SW 1271 (cell line): ENCODE results near the gene UBN2.

Experiments
- DNase-seq, 2 experiments: peaks; one replicate each; lab custom pipeline; 2025; lab: John Stamatoyannopoulos, UW

The UBN2 gene

DNA sequence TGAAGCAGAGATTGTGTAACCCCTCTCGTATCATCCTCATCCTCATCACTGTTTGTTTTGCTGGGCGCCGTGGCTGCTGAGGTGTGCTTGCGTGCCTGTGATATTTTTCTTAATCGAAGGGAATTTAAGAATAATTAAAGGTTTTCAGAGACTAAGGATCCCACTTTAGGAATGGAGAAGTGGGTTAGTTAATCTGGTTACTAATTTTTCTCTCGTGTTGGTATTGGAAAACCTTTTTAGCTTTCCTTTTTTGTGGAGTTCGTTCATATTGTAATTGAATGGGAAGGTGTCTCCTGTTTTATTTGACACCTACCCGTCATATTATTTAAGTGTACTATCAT, 1.3 kb downstream of the UBN2 start:
- no peak for DNase-seq

DNA sequence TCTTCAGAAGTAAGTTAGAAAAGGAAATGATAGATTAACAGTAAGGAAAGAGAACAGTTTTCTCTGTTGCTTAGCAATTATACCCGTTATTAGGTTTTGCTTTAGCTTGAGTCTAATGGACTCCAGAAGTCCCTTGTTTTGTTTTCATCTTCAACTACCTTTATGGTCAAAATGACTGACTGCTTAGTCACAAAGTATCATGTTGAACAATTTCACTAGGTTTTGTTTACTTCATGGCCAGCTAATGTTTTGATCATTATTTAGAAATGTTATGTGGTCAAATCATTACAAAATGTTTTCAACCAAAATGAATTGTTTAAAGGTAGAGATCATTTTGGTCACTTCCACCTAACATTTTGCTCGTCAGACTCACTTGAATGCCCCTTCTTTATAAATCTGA, 1.9 kb downstream of the UBN2 start:
- DNase-seq = peak; percentile 12 to 39

DNA sequence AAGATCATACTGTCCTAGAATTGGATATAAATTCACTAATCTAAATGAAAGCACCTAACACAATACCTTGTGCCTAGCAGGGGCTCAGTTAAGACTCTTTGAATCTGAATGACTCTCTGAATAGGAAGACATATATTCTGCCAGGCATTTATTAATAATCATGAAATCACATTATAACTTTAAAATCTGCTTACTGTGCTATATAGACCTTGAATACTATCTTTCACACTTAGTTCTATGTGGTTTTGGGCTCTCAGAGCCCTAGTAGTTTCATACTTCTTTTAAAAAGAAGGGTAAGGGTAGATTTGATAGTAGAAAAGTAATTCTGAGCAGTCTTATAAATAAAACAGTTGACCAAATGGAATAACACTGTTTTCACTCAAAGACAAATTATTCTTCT, 10.2 kb downstream of the UBN2 start:
- no peak for DNase-seq

DNA sequence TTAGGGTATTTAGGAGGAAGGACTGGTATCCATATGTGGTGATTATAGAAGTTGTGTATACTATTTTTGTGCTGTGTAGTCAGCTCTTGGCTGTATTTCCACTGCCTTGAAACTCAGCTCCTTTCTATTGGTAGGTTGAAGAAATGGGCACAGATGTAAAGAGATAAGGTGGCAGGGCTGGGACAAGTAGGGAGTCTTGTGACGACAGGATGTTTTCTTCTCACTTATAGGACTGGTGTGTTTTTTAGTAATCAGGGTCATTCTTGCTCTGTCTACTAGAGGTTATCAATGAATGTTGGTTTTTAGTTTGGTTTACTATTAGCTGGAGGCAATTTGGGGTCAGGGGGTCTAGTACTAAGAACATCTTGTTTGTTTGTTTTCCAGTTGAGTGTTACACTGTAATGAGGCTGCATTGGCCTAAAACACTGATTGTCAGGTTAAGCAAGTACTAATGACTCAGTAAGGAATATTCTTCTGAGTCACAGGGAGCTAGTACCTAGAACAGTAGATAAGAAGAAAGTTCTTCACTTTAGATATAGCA, 11.8 kb downstream of the UBN2 start:
- peak in 1 of 2 experiments; percentile 19 for DNase-seq

DNA sequence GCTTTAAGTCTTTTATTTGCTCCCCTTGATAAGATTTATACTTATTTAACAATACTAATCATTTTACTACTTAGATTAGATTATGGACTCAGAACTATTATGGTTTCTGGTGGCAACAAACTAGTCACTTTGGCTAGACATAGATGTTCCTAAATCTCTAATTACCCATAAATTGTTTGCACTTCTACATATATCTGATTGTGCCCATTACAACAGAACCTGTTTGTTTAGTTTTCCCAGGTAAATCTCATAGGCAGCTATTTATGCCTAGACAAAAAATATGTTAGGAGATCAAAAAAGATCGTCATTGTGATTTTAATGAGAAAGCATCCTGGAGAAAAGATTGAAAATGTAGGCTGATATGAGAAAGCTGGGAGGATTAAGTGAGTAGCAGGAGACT, 14.4 kb downstream of the UBN2 start:
- no peak for DNase-seq

DNA sequence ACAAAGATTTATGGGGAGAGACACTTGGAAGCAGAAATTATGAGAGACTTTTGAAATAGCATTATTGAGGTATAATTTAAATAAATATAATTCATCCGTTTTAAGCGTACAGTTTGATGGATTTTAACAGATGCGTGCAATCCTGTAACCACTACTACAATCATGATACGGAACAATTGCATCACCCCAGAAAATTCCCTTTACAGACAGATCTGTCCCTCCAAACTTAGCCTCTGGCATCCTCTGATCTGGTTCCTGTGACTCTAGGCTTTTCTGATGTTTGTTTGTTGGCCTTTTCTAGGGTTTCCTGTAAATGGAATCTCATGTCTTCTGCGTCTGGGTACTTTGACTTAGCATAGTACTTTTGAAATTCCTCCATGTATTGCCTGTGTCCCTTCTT, 15.5 kb downstream of the UBN2 start:
- no peak for DNase-seq

DNA sequence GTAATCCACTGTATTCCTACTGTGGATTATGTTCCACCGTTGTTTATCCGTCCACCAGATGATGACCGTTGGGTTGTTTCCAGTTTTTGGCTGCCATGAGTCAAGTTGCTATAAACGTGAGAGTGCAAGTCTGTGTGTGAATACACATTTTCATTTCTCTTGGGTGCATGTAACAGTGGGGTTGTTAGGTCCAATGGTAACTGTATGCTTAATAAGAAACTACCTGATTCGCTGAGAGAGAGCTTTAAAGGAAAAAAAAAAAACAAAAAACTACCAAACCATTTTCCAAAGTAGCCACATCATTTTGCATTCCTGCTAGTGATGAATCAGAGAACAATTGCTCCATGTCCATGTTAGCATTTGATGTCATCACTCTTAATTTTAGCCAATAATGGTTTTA, 15.9 kb downstream of the UBN2 start:
- no peak for DNase-seq

DNA sequence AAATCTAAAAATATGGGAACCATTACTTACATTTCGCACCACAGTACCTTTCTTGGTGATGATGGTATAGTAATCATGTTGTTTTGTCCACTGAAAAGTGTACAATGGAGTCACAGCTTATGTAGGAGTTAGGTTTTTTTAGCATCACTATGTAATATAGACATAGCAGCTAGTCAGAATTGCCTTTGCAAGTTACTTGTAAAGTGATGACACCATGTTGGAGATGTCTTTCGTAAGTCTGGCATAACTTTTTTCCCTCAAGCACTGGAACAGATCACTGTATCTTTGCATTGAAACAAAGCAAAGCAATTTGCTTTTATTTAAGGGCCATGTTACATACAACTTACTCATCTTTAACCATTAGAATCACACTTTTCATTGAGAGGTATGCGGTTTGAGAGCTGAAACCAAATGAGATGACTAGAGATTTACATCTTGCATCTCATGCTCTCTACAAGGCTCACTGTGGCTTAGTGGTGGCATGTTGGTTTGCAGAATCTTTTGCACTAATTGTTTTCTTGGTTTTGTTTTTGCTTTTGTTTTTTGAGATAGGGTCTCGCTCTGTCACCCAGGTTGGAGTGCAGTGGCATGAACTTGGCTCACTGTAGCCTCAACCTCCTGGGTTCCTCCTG, 18.3 kb downstream of the UBN2 start:
- DNase-seq = no peak

DNA sequence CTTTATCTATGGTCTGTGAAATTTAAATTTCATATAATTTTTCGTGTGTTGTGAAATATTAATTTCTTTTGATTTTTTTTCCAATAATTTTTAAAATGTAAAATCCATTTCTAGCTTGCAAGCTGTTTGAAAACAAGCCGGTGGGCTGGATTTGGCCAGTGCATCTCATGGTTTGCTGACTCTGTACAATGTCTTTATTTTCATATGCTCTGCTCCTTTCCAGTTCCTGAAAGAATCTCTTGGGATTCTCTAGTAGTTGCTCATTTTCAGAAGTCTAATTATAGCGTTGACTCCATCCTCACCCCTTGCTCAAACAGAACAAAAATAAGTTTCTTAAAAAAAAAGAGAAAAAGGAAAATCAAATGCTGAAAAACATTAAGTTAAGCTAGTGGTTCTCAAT, 21.4 kb downstream of the UBN2 start:
- no peak for DNase-seq

DNA sequence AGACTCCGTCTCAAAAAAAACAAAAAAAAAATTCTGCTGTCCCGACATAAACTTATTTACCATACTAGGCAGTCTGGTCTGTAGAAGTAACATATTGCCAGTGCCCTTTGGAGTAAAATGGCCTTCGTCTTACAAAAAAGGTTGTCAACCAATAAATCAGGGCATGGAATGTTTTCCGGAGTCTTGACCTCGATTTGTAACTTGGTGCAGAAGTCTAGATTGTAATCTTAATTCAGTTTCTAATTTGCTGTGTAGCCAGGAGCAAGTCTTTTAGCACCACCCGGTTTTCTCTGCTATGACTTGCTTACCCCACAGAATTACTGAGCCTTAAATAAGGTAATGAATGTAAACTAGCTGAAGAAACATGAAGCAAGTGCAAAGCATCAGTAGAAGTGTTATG, 23.2 kb downstream of the UBN2 start:
- no peak for DNase-seq

DNA sequence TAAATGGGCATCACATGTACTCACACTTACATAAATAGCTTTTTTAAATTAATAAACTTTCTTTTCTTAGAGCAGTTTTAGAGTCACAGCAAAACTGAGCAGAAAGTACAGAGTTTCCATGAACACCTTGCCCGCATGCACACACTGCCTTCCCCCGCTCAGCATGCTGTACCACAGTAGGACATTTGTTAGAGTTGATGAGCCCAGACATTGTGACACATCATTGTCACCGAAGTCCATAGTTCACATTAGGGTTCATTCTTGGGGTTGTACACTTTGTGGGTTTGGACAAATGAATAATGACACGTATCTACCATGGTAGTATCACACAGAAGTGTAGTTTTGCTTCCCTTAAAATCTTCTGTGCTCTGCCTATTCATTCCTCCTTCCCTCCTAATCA, 23.7 kb downstream of the UBN2 start:
- no peak for DNase-seq

DNA sequence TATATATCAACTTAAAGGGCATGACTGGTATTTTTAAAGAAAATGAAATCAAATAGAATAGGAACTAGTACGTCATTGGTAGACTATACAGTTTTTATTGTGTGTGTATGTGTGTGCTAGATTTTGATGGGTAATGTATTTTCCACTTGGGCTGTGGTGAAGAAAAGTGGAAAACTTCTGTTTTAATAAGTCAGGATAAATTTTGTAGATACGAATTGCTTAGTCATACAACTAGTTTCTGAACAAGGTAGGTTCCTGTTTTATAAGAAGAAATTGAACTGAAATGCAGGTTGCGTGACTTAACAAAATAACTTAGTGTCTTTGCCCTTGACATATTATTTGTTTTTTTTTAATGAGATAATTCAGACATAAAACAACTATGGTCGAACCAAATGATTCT, 24.3 kb downstream of the UBN2 start:
- no peak for DNase-seq

DNA sequence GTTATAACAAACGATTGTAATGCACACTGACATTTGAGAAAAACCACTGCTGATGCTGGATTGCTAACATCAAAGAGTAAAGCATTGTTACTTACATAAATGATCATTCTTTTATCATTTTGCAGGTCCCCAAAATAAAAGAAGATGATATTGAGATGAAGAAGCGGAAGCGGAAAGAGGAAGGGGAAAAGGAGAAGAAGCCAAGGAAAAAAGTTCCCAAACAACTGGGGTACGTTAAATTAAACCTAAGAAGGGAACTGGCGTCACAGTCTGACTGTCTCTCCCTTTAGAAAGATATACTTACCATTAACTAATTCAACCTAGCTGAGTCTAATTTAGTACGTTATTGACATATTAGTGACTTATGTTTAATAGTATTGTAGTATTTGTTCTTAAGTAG, 28.1 kb downstream of the UBN2 start:
- no peak for DNase-seq

DNA sequence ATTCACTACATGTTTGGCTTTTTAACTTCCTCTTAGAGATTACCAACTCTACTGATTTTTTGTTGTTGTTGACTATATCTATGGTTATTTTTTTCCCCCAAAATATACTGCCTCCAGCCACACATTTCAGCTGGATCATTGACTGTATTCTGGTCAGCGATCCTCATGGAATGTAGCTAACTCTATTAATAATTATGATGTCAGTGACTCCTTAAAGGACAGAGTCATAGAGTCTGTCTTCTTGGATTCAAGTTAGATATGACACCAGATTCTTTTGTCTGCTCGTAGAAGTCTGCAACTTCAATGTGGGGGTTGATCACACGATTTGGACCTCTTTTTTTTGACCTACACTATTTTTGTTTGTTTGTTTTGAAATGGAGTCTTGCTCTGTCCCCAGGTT, 33.2 kb downstream of the UBN2 start:
- DNase-seq = no peak

DNA sequence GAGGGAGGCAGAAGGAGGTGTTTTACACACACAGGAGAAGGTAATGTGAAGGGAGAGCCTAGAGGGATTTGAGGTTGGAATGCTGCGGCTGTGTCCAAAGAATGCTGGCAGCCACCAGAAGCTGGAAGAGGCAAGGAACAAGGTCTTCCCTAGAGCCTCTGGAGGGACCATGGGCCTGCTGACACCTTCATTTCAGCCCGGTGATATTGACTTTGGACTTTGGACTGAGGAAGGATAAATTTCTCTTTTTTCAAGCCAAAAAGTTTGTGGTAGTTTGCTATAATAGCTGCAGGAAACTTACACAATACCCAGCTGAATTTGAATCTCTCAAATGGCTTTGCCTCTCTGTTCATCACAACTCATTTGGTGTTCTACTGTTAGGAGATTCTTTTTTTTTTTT, 34.6 kb downstream of the UBN2 start:
- DNase-seq = no peak

DNA sequence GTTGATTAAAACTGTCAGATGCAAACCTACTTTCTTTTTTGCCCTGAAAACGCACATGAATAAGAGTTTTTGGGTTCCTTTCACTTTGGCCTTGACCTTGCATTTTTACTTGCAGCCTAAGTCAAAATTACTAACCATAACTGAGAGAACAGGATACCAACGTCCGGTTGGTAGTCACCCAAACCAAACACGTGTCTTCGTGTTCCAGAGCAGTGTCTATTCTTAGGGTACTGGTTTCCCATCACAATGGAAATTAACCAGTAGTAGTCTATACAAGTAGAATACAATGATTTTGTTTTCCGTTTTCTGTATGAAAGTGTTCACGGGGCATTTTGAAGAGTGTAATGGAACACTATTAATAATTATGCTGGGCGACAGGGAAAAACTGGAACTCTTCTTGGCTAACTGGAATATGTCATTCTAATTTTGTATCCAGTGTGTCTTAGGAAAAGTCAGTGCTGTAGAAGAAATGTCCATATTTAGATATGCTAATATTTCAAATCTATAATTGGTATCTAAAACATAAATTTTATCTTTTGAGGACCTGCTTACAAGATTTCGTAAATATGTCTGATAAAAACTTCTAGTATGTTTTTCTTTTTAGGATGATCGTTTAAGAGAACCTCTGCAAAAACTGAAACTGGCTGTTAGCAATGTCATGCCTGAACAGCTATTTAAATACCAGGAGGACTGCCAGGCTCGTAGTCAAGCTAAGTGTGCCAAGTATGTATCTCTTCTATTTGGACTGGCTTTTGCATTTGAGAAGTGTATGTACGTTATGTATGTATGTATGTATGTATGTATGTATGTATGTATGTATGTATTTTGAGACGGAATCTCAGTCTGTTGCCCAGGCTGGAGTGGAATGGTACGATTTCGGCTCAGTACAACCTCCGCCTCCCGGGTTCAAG, 40.9 kb downstream of the UBN2 start:
- no peak for DNase-seq

DNA sequence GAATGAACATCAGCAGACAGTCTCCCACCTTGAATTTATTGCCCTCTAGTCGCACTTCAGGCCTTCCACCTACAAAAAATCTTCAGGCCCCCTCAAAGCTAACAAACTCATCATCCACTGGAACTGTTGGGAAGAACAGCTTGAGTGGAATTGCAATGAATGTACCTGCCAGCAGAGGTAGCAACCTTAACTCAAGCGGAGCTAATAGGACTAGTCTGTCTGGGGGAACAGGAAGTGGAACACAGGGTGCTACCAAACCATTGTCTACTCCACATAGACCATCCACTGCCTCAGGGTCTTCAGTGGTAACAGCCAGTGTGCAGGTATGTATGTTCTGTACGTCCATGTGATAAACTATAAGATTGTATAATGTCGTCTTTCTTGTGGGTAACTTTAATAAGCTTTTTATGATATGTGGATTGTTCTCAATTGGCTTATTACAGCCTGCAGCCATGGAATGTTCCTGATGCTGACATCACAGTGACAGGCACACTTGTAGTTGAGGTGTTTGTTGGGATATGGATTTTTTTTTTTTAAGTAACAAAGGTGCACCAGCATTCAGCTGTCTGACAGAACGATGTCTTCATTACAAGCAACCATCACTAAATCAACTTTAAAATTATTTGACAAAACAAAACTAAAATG, 53.3 kb downstream of the UBN2 start:
- no peak for DNase-seq

DNA sequence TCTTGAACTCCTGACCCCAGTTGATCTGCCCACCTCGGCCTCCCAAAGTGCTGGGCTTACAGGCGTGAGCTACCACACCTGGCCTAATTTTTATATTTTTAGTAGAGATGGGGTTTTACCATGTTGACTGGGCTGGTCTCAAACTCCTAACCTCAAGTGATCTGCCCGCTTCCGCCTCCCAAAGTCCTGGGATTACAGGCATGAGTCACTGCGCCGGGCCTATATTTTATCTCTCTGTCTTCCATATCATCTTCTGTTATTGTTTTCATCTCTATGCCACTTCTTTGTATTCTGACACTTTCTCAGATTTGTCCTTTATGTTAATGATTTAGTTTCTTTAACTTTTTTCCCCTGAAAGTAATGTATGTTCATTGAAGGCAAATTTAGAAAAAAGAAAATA, 55.1 kb downstream of the UBN2 start:
- no peak for DNase-seq

DNA sequence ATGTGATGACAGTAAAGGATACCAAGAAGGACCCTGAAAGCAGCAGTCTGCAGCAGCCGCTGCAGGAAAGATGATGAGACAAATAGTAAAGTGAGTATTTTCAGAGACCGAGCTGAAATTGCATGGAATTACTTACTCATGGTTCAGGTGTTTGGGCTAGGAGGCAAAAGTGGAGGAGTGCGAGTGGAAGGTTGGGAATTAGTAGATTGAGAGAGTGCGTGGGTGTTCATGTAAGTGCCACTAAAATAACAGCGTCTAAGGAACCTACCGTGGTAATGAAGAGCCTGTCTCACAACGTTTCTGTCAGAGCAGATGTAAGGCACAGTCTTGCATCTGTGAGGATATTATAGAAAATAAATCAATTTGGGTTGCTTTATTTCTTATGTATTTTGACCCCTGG, 61.8 kb downstream of the UBN2 start:
- no peak for DNase-seq

DNA sequence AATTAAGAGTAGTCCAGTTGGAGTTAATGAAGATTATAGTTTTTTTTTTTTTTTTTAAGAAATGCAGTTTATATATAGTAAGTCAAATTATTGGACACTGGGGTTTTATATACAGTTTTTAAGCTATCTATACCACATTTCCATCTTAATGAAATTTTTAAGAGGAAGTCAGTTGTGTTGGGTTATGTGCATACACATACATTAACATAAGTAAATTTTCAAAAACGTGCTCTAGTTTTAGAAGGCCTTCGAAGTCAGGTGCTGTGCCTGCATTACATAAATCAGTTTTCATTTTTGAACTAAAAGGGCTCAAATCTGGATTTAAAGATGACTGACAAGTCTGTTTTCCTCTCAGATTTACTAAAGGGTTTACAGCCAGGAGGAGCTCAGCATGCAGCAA, 62.5 kb downstream of the UBN2 start:
- no peak for DNase-seq

DNA sequence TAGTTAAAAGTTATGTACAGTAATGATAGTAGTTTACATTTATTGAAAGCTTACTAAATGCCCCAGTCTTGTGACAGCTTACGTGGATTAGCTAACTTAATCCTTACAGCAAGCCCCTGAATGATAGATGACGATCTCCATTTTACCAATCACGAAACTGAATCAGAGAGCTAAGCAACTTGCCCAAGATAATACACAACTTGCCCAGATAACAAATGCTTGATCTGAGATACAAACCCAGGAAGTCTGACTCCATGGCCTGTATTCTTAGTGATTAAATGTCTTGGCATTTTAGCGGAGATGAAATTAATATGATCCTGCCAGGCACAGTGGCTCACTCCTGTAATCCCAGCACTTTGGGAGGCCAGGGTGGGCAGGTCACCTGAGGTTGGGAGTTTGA, 63.2 kb downstream of the UBN2 start:
- DNase-seq = no peak

DNA sequence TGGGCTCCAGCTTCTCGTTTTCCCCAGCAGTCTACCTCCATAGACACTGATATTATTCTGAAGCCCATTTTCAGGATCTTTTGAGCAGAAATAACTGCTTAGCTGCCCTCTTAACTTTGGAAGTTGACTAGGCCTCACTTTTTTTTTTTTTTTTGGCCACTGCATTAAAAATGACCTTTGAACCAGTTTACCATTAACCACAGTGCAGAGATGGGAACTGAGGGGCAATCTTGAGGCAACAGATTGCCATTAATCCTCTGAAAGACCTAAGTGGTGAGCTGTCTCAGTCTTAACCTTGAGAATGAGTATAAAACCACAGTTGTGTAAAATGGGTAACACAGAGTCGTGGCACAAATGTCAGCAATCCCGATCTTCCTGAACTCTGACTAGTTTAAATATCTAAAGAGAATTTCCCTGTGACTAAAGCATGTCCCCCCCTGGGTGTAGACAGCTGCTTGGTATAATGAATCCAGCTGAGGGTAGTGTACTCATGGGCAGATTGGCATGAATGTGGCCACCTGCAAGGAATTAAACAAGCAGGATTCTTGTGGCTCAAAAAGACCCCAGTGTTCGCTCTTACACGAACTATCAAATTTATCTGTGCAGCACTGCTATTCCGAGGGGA, 64.0 kb downstream of the UBN2 start:
- DNase-seq = no peak

DNA sequence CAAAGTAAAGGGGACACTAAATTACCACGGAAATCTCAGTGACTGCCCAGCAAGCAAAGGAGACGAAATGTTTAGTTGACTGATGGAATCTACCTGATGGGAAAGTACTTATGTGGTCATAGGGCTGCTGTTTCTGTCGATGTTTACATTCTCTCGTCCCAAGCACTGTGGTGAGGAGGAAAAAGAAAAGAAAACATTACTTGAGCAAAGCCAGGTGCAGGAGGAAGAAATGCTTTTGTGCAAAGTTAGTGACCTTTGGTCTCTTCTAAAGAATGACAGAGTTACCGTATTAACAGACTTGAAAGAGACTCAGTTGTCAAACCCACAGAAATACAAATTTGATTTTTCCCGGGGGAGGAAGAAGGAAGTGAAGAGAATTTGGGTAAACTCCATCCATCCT, 66.8 kb downstream of the UBN2 start:
- DNase-seq = no peak
